Measurements from ENCODE around the gene ZNF763. TPM values are rescaled to one million over a fixed set of nuclear protein-coding genes. Genes with fewer than 3 reads are reported as not detected.
"Not testable (repeated sequence)": the region's sequence is repeated elsewhere in the genome, so short reads cannot be mapped to it uniquely, and the experiment has no call there.

Gene ZNF763
- total RNA-seq (1 to 10 TPM; 1.3 to 6.2 (median 5.0) TPM), polyA plus RNA-seq (1 to 10 TPM; 1.6 to 5.3 TPM)
- long read RNA-seq, donor 1, partial matches to known transcripts = 0 of 2 reads
- long read RNA-seq, donor 1, other reads (novel, unspliced or antisense) = 0 of 2 reads
- long read RNA-seq, donor 2, partial matches to known transcripts = 0 of 2 reads
- long read RNA-seq, donor 2, other reads (novel, unspliced or antisense) = 0 of 2 reads
- long read RNA-seq, donor 3, partial matches to known transcripts = 0 of 3 reads
- long read RNA-seq, donor 3, other reads (novel, unspliced or antisense) = 0 of 3 reads

DNA sequence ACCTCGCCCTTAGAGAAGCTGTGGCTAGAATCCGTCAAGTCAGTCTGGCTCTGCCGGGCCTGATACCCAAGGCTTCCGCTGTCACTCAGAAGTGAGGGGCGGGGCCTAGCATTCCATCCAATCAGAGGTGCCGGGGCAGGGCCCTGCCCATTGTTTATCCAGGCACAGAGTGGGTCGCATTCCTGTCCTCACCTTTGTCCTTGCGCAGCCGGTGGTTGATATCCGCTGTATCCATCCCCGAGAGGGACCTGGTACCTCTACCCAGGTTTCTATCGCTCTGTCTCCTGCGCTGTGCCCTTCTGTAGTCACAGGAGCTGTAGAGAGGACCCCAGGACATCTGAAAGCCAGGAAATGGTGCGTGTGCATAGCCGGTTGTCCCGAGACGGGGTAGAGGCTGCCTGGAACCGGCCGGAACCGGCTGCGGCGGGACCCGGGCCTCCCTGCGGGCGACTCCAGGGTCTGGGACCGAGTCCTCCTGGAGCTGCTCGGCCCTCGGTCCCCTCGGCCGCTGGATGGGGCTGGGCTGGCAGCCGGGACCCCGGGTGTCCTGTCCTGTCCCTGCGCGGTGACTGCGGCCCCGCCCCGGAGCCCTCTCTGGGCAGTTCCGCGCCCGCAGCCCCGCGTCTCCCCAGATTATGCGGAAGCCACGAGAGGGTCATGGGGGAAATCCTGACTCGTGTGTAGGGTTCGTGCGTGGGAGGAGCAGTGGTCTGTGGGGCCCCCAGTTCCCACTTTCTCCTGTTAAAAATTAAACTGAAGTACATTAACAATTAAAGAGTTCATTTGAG, at the start of gene ZNF763:
TSS of gene ZNF763 (plus strand) at position 183 of the 788 bp plus-strand sequence. CDS start at position 352, 169 bp downstream.
- Histone ChIP-seq H3K4me1 (peaks cover 0 to 22% (median 13%) of the 10 kb centered on the region in 12 donors), H3K9me3 (no peaks in the 10 kb centered on the region), H3K27me3 (no peaks in the 10 kb centered on the region), H3K4me3 (peak within 1 kb of the TSS; percentile 59 to 94 (median 78)), H3K27ac (peak within 1 kb of the TSS; percentile 73 to 99 (median 92)), H3K36me3 (peaks cover 0 to 2% (median 0%) of the 10 kb centered on the region in 9 donors)
- peak in 1 of 2 donors; percentile 83 for TF ChIP-seq POLR2A (IDR thresholded peaks at IDR 0.05)
- TF ChIP-seq, protein P1, sequence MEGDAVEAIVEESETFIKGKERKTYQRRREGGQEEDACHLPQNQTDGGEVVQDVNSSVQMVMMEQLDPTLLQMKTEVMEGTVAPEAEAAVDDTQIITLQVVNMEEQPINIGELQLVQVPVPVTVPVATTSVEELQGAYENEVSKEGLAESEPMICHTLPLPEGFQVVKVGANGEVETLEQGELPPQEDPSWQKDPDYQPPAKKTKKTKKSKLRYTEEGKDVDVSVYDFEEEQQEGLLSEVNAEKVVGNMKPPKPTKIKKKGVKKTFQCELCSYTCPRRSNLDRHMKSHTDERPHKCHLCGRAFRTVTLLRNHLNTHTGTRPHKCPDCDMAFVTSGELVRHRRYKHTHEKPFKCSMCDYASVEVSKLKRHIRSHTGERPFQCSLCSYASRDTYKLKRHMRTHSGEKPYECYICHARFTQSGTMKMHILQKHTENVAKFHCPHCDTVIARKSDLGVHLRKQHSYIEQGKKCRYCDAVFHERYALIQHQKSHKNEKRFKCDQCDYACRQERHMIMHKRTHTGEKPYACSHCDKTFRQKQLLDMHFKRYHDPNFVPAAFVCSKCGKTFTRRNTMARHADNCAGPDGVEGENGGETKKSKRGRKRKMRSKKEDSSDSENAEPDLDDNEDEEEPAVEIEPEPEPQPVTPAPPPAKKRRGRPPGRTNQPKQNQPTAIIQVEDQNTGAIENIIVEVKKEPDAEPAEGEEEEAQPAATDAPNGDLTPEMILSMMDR (IDR thresholded peaks at IDR 0.05) = peak in 1 of 12 donors; percentile 0
- intact Hi-C loops (cut with DNase I) = loop anchor here in 9 of 10 donors (1.0 to 5.0 kb wide), 14 partner anchors 22 to 177 kb away; partner anchors contain the start of genes ZNF20 (in 7 of the 9), ZNF700 (in 5 of the 9) and ZNF69 (in 1 of the 9)
- DNase-seq (peak; percentile 94 to 97 (median 95)), ATAC-seq (peak; percentile 99)
- 0 to 1% (median 0%) methylated on average over 23 to 47 of the region's 47 CpGs for WGBS, 4 donors

DNA sequence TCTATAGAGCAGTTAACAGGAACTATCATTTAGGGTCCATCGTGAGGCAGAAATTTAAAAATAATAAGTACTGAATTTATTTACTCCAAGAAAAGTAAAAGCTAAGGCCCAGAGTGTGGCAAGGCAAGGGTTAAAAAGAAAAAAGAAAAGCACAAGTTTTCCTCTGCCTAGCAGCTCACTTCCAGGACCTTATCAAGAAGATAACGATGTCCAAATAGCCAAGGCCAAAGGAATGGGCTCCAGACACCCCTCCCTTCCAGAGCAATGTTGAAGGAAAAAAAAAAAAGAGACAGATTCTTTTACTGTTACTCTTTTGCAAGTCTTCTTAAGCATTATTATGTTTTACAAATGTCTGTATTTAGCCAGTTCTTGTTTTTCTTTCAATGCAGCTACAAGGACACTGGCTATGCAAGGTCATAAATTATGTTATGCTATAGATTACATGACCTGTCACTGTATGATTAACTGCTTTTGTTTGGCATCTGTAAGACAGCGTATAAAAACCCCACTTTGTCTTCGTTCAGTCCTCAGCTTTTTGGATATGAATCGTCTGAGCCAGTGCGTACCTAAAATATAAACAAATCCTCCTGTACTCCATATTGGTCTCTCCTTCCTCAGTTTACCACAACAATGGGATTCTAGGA, 42.9 kb upstream of the ZNF763 start:
- intact Hi-C loops (cut with DNase I) = loop anchor here in 7 of 10 donors (2.0 to 10.0 kb wide), 12 partner anchors 35 to 693 kb away; partner anchors contain the start of genes ZNF20 (in 3 of the 7), ZNF69 (in 2 of the 7), ZNF490 (in 1 of the 7) and ZNF491 (in 1 of the 7)
- Histone ChIP-seq H3K36me3 (no peaks in the 10 kb centered on the region), H3K4me1 (peaks cover 0 to 32% (median 12%) of the 10 kb centered on the region in 12 donors), H3K27ac (no peak overlapping the region), H3K27me3 (no peaks in the 10 kb centered on the region), H3K9me3 (no peaks in the 10 kb centered on the region), H3K4me3 (no peak overlapping the region)
- TF ChIP-seq, protein P1 (IDR thresholded peaks at IDR 0.05) = no peak
- no peak for TF ChIP-seq POLR2A (IDR thresholded peaks at IDR 0.05)
- DNase-seq (no peak), ATAC-seq (no peak)
- 35 to 44% (median 39%) methylated on average over 6 of the region's 6 CpGs for WGBS, 4 donors

DNA sequence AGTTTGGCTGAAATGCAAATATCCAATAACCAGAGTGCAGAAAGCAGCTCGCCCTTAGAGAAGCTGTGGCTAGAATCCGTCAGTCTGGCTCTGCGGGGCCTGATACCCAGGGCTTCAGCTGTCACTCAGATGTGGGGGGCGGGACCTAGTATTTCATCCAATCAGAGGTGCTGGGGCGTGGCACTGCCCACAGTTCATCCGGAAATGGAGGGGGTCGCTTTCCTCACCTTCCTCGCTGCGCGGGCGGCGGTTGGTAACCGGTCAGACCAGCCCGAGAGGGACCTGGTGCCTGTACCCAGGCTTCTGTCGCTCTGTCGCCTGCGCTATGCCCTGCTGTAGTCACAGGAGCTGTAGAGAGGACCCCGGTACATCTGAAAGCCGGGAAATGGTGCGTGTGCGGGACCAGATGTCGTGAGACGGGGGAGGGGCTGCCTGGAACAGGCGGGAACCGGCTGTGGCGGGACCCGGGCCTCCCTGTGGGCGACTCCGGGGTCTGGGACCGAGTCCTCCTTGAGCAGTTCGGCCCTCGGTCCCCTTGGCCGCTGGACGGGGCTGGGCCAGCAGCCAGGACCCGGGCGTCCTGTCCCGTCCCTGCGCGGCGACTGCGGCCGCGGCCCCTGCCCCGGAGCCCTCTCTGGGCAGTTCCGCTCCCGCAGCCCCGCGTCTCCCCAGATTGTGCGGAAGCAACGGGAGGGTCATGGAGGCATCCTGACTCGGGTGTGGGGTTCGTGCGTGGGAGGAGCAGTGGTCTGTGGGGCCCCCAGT, 39.8 kb upstream of the ZNF763 start, which contains the start of gene ZNF700:
TSS of gene ZNF700 (plus strand) at position 222 of the 765 bp plus-strand sequence. CDS start at position 326, 104 bp downstream.
- 0 to 1% (median 0%) methylated on average over 28 to 53 of the region's 53 CpGs for WGBS, 4 donors
- Histone ChIP-seq H3K9me3 (no peaks in the 10 kb centered on the region), H3K36me3 (peaks cover 0 to 6% (median 0%) of the 10 kb centered on the region in 9 donors), H3K4me1 (peaks cover 0 to 35% (median 12%) of the 10 kb centered on the region in 12 donors), H3K27ac (peak within 1 kb of the TSS; percentile 79 to 99 (median 92)), H3K27me3 (no peaks in the 10 kb centered on the region), H3K4me3 (peak within 1 kb of the TSS; percentile 57 to 100 (median 92))
- DNase-seq (peak; percentile 94 to 96 (median 95)), ATAC-seq (peak; percentile 98 to 99 (median 99))
- intact Hi-C loops (cut with DNase I) = loop anchor here (1.0 to 10.0 kb wide), 15 partner anchors 38 to 690 kb away; partner anchors contain the start of genes ZNF763 (in 4 of the 10), ZNF20 (in 2 of the 10), ZNF69 (in 2 of the 10) and ZNF490 (in 1 of the 10)
- TF ChIP-seq, protein P1 (IDR thresholded peaks at IDR 0.05) = no peak
- TF ChIP-seq POLR2A (IDR thresholded peaks at IDR 0.05) = peak in 1 of 2 donors; percentile 77

DNA sequence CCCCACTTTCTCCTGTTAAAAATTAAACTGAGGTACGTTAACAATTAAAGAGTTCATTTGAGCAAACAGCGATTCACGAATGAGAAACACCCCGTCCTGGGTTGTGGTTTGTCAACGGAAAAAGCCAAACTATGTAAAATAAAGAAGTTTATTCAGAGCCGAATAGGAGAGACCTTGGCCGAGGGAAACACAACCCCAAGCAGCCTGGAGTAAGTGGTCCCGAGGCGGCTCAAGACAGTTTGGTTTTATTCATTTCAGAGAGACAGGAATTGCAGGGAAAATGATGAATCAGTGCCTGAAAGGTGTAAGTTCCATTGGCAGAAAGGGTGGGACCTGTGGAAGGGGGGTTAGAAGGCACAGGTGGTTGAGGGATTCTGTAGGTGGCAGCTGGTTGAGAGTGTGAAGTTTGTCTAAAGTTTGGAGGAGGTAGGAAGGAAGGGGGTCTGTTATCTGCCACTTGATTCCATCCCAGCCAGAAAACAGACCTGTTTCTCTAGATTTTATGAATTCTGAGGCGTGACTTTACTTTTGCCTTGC, 39.1 kb upstream of the ZNF763 start:
- Histone ChIP-seq H3K27ac (peak overlapping the region in 11 of 12 donors; percentile 86 to 99 (median 93)), H3K4me1 (peaks cover 0 to 35% (median 12%) of the 10 kb centered on the region in 12 donors), H3K4me3 (peak overlapping the region; percentile 57 to 100 (median 92))
- intact Hi-C loops (cut with DNase I) = loop anchor here in 9 of 10 donors (1.0 to 10.0 kb wide), 7 partner anchors 39 to 689 kb away; partner anchors contain the start of genes ZNF763 (in 4 of the 9), ZNF20 (in 1 of the 9), ZNF490 (in 1 of the 9) and ZNF791 (in 1 of the 9)
- H3K27me3 ChIP-seq, H3K9me3 ChIP-seq, ATAC-seq, DNase-seq, H3K36me3 ChIP-seq: not testable (repeated sequence)
- WGBS, 4 donors = 10 to 13% (median 11%) methylated on average over 10 of the region's 10 CpGs
